GM12878 (cell line): ENCODE results near the gene DIP2C. TPM values are rescaled to one million over a fixed set of nuclear protein-coding genes. Genes with fewer than 3 reads are reported as not detected.

Experiments used
- ATAC-seq: fragments of 200-7000 bp; cut with Tn5 transposase; 3 replicates; pipeline ENCODE4 v1.9.1; 2020; ENCODE audit warnings: mild to moderate bottlenecking, moderate library complexity
- BruUV-seq: library from RNA; stranded (reverse); fragments of 400-500 nt; replicated peaks from 2 replicates; lab custom pipeline; 2021; lab: Mats Ljungman, UMichigan
- CTCF ChIA-PET: fragments of 300-600 bp; sonication (Branson Sonifier 250); formaldehyde crosslinking; extraction: SDS; loops from one replicate; lab custom pipeline; 2021; ENCODE audit warnings: inconsistent platforms; lab: Yijun Ruan, JAX
- POLR2A ChIA-PET: fragments of 350-600 bp; formaldehyde crosslinking; extraction: SDS; loops from one replicate; lab custom pipeline; 2021; ENCODE audit warnings: inconsistent platforms; lab: Charles Lee
- RAD21 ChIA-PET: fragments of 300-600 bp; sonication (Branson Sonifier 250); formaldehyde crosslinking; loops from one replicate; lab custom pipeline; 2023; ENCODE audit warnings: antibody characterized with exemption; ENCODE audit not compliant: unreplicated experiment; lab: Charles Lee
- SMC1A ChIA-PET: fragments of 300-600 bp; sonication (Branson Sonifier 250); formaldehyde crosslinking; loops from one replicate; lab custom pipeline; 2023; ENCODE audit not compliant: unreplicated experiment, uncharacterized antibody; lab: Charles Lee
- DNase-seq: peaks from one replicate; pipeline ENCODE4 v3.0.0-alpha.2; 2011; ENCODE audit warnings: low read depth, low spot score
- FAIRE-seq: peaks from 3 replicates; lab custom pipeline; 2011; peaks lifted over from hg19 to GRCh38; lab: Jason Lieb, UNC
- H2AFZ ChIP-seq: 2 replicates; pipeline ENCODE4 v1.6.0; 2011; ENCODE audit warnings: low read depth, low read length, control low read depth; ENCODE audit not compliant: control insufficient read depth
- H3K27ac ChIP-seq: 2 replicates; pipeline ENCODE4 v1.5.1; 2011; ENCODE audit warnings: control low read depth; ENCODE audit not compliant: control insufficient read depth, insufficient read depth
- H3K27me3 ChIP-seq, 2 experiments: replicated peaks in 1 of 2; 2 replicates each; pipeline versions ENCODE4 v1.6.0 to v1.6.1; 2011; ENCODE audit warnings: low read length in 1 of 2; ENCODE audit not compliant: control insufficient read depth in 2 of 2, insufficient read depth in 2 of 2
- H3K36me3 ChIP-seq, 2 experiments: 2 replicates each; pipeline ENCODE4 v1.5.1; 2011; ENCODE audit warnings: low read length in 1 of 2; ENCODE audit not compliant: control insufficient read depth in 2 of 2, insufficient read depth in 2 of 2
- H3K4me1 ChIP-seq: 2 replicates; pipeline ENCODE4 v1.6.1; 2011; ENCODE audit warnings: mild to moderate bottlenecking, low read length, moderate library complexity, mixed read lengths; ENCODE audit not compliant: control insufficient read depth, insufficient read depth
- H3K4me2 ChIP-seq: 2 replicates; pipeline ENCODE4 v1.6.0; 2011; ENCODE audit warnings: control low read depth; ENCODE audit not compliant: control insufficient read depth, insufficient read depth
- H3K4me3 ChIP-seq: fragments of 200-600 bp; sonication (generic); 2 replicates; pipeline ENCODE4 v1.5.1; 2016
- H3K79me2 ChIP-seq: 2 replicates; pipeline ENCODE4 v1.6.0; 2011; ENCODE audit warnings: low read length; ENCODE audit not compliant: control insufficient read depth, insufficient read depth
- H3K9ac ChIP-seq: 2 replicates; pipeline ENCODE4 v1.8.0; 2011; ENCODE audit warnings: low read length, control low read depth, mixed read lengths; ENCODE audit not compliant: control insufficient read depth, insufficient read depth
- H3K9me3 ChIP-seq: replicated peaks from 3 replicates; pipeline ENCODE4 v1.5.1; 2011; ENCODE audit warnings: mild to moderate bottlenecking, low read length; ENCODE audit not compliant: control insufficient read depth, insufficient read depth
- H4K20me1 ChIP-seq: 2 replicates; pipeline ENCODE4 v1.6.0; 2011; ENCODE audit not compliant: control insufficient read depth, insufficient read depth
- CHD2 ChIP-seq: IDR thresholded peaks from 2 replicates; pipeline ENCODE4 v1.6.1; 2011; ENCODE audit warnings: low read depth, low read length, improper control_type of control experiment, borderline replicate concordance
- EZH2 ChIP-seq: IDR thresholded peaks from 2 replicates; pipeline ENCODE4 v1.6.1; 2012; ENCODE audit warnings: low read depth, mild to moderate bottlenecking, control low read depth, inconsistent platforms, low read length, borderline replicate concordance; ENCODE audit not compliant: control insufficient read depth
- MEF2A ChIP-seq: IDR thresholded peaks from 2 replicates; pipeline ENCODE4 v1.6.1; 2011; ENCODE audit warnings: low read depth, mild to moderate bottlenecking, low read length, moderate library complexity; ENCODE audit not compliant: insufficient read depth
- NR2C2 ChIP-seq: IDR thresholded peaks from 2 replicates; pipeline ENCODE4 v1.6.1; 2011; ENCODE audit warnings: borderline replicate concordance, low read depth; ENCODE audit not compliant: control insufficient read depth, insufficient read length
- SREBF1 ChIP-seq: IDR thresholded peaks from 2 replicates; pipeline ENCODE4 v1.6.1; 2012; ENCODE audit warnings: mild to moderate bottlenecking, low read length
- SUPT20H ChIP-seq: IDR thresholded peaks from 2 replicates; pipeline ENCODE4 v1.6.1; 2011; ENCODE audit warnings: low read depth, mild to moderate bottlenecking, low read length, moderate library complexity, borderline replicate concordance; ENCODE audit not compliant: control insufficient read depth
- WGBS: methylation state at CpG from one replicate; pipeline ENCODE4 v1.1.6; 2016; ENCODE audit warnings: low lambda C conversion rate; ENCODE audit not compliant: insufficient replicate concordance, insufficient coverage; ENCODE audit errors: missing lambda C conversion rate; 5-methylcytosine and 5-hydroxymethylcytosine counted together
- in situ Hi-C: fragments of 300-500 bp; cut with MboI; formaldehyde crosslinking; loops from 9 replicates; pipeline ENCODE4 v1.14.3; 2018; ENCODE audit warnings: mixed read lengths
- intact Hi-C: fragments of 100-400 bp; cut with micrococcal nuclease; formaldehyde crosslinking; loops from one replicate; pipeline ENCODE4 v1.14.2; 2022; ENCODE audit not compliant: unreplicated experiment
- polyA plus RNA-seq, 11 experiments: library from polyadenylated mRNA; depleted of rRNA in 4 of 11; unstranded in 6 of 11; stranded (reverse) in 5 of 11; fragments of >200 nt; fragmentation: Nextera tagmentation in 4 of 11; fragmentation: Illumina TruSeq in 1 of 11; extraction: Ambion mirVana in 4 of 11; extraction: Trizol in 1 of 11; gene quantifications; 1 replicate in 1 of 11; 2 replicates in 10 of 11; pipeline versions ENCODE4 v1.2.1 to v1.2.3, GENCODE V29; 2011 to 2016; ENCODE audit warnings: inconsistent platforms in 2 of 11, missing spikeins in 2 of 11, low read depth in 1 of 11
- total RNA-seq, 4 experiments: library from RNA; depleted of rRNA in 3 of 4; stranded (reverse); fragments of >200 nt in 3 of 4; fragmentation: Illumina TruSeq in 1 of 4; extraction: Trizol in 1 of 4; gene quantifications; 2 replicates each; pipeline versions ENCODE4 v1.2.1 to v1.2.3, GENCODE V29; 2013 to 2021
- TF ChIP-seq, protein P1 (sequence below): fragments of 150-350 bp; IDR thresholded peaks from 2 replicates; pipeline ENCODE4 v1.6.1; 2014; ENCODE audit warnings: mild to moderate bottlenecking, low read depth, low read length
- TF ChIP-seq, protein P2 (sequence below): fragments of 450-650 bp; IDR thresholded peaks from 2 replicates; pipeline ENCODE4 v1.6.1; 2017; ENCODE audit warnings: low read depth, mild to moderate bottlenecking, moderate library complexity
- TF ChIP-seq, protein P3 (sequence below): fragments of 450-650 bp; IDR thresholded peaks from 2 replicates; pipeline ENCODE4 v1.6.1; 2014; ENCODE audit warnings: mild to moderate bottlenecking
- TF ChIP-seq, protein P4 (sequence below), 3 experiments: IDR thresholded peaks in 2 of 3; conservative IDR thresholded peaks in 1 of 3; 2 replicates each; pipeline ENCODE4 v1.5.1; 2011; ENCODE audit warnings: low read depth in 3 of 3, low read length in 3 of 3, mild to moderate bottlenecking in 3 of 3, control low read depth in 2 of 3, moderate library complexity in 2 of 3, inconsistent platforms in 1 of 3, mixed read lengths in 1 of 3; ENCODE audit not compliant: control insufficient read depth in 2 of 3, insufficient read depth in 1 of 3; ENCODE audit errors: extremely low read depth in 1 of 3

The DIP2C gene
- total and polyA plus RNA-seq, 10 of the 15 experiments (the other 5 are each of a cell fraction or from before 2014, with no cell fraction given), result 0.01 to 0.10 (median 0.06) TPM

DNA sequence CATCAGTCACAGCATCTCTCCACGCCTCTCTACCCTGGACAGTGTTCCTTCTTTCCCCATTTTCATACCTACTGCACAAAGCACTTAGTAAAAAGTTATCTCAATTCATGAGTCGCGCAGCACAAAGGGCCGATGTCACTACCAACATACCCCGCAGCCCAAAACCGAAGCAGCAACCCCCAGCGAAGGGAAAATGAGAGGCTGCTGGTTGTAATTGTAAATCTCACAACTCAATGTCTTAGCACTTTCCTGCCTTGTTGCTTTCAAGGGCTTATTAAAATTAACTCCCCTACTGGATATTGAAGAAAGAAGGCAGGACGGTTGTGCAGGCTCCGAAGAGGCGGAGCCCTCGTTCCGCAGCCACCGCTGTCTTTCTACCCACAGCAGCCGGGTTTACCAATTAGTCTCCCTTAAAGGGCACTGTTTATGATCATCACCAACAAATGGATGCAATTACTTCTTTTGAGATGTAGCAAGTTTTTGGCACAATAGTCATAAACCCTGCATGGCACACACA, 6.5 kb downstream of the DIP2C start:
- FAIRE-seq (no peak), DNase-seq (no peak)
- H2AFZ ChIP-seq, result no peak overlapping the region
- H3K27me3 ChIP-seq, result 0 out of 4 replicates have a peak, but pooled peaks cover 0 to 2% of the 10 kb centered on the region in 2 experiments
- POLR2A ChIA-PET, result no interaction called here
- H3K9me3 ChIP-seq, result no peaks in the 10 kb centered on the region
- H3K79me2 ChIP-seq, result no peaks in the 10 kb centered on the region
- in situ Hi-C loops (no loop called here), intact Hi-C loops (no loop called here)
- no peak overlapping the region for H3K27ac ChIP-seq
- 81% methylated on average over 14 of the region's 14 CpGs for WGBS
- H3K4me2 ChIP-seq, result no peak overlapping the region
- BruUV-seq, result no TSS peak
- RAD21 ChIA-PET, result no interaction called here
- CTCF ChIA-PET, result no interaction called here
- H4K20me1 ChIP-seq, result no peaks in the 10 kb centered on the region
- TF ChIP-seq SREBF1 (no peak), NR2C2 (no peak), SUPT20H (no peak), CHD2 (no peak), EZH2 (no peak), MEF2A (no peak)
- TF ChIP-seq, protein P1, sequence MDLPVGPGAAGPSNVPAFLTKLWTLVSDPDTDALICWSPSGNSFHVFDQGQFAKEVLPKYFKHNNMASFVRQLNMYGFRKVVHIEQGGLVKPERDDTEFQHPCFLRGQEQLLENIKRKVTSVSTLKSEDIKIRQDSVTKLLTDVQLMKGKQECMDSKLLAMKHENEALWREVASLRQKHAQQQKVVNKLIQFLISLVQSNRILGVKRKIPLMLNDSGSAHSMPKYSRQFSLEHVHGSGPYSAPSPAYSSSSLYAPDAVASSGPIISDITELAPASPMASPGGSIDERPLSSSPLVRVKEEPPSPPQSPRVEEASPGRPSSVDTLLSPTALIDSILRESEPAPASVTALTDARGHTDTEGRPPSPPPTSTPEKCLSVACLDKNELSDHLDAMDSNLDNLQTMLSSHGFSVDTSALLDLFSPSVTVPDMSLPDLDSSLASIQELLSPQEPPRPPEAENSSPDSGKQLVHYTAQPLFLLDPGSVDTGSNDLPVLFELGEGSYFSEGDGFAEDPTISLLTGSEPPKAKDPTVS, result no peak
- TF ChIP-seq, protein P2, sequence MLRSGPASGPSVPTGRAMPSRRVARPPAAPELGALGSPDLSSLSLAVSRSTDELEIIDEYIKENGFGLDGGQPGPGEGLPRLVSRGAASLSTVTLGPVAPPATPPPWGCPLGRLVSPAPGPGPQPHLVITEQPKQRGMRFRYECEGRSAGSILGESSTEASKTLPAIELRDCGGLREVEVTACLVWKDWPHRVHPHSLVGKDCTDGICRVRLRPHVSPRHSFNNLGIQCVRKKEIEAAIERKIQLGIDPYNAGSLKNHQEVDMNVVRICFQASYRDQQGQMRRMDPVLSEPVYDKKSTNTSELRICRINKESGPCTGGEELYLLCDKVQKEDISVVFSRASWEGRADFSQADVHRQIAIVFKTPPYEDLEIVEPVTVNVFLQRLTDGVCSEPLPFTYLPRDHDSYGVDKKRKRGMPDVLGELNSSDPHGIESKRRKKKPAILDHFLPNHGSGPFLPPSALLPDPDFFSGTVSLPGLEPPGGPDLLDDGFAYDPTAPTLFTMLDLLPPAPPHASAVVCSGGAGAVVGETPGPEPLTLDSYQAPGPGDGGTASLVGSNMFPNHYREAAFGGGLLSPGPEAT, result no peak
- TF ChIP-seq, protein P3, sequence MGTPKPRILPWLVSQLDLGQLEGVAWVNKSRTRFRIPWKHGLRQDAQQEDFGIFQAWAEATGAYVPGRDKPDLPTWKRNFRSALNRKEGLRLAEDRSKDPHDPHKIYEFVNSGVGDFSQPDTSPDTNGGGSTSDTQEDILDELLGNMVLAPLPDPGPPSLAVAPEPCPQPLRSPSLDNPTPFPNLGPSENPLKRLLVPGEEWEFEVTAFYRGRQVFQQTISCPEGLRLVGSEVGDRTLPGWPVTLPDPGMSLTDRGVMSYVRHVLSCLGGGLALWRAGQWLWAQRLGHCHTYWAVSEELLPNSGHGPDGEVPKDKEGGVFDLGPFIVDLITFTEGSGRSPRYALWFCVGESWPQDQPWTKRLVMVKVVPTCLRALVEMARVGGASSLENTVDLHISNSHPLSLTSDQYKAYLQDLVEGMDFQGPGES, result no peak
- TF ChIP-seq, protein P4, sequence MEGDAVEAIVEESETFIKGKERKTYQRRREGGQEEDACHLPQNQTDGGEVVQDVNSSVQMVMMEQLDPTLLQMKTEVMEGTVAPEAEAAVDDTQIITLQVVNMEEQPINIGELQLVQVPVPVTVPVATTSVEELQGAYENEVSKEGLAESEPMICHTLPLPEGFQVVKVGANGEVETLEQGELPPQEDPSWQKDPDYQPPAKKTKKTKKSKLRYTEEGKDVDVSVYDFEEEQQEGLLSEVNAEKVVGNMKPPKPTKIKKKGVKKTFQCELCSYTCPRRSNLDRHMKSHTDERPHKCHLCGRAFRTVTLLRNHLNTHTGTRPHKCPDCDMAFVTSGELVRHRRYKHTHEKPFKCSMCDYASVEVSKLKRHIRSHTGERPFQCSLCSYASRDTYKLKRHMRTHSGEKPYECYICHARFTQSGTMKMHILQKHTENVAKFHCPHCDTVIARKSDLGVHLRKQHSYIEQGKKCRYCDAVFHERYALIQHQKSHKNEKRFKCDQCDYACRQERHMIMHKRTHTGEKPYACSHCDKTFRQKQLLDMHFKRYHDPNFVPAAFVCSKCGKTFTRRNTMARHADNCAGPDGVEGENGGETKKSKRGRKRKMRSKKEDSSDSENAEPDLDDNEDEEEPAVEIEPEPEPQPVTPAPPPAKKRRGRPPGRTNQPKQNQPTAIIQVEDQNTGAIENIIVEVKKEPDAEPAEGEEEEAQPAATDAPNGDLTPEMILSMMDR (IDR thresholded peaks at IDR 0.05 in 2 of 3, conservative IDR thresholded peaks at IDR 0.05 in 1 of 3; ENCODE audit: control insufficient read depth in 2 of 3, extremely low read depth in 1 of 3, insufficient read depth in 1 of 3, low read depth in 3 of 3, low read length in 3 of 3), result no peak
- TF ChIP-seq, all 136 proteins: peak for 0
- Histone ChIP-seq H3K9ac (no peak overlapping the region), H3K4me1 (no peaks in the 10 kb centered on the region), H3K4me3 (no peak overlapping the region), H3K36me3 (no peaks in the 10 kb centered on the region)
- ATAC-seq, result no peak
- SMC1A ChIA-PET, result no interaction called here
